Measurements from ENCODE around the gene RNU5B-1.

The RNU5B-1 gene

DNA sequence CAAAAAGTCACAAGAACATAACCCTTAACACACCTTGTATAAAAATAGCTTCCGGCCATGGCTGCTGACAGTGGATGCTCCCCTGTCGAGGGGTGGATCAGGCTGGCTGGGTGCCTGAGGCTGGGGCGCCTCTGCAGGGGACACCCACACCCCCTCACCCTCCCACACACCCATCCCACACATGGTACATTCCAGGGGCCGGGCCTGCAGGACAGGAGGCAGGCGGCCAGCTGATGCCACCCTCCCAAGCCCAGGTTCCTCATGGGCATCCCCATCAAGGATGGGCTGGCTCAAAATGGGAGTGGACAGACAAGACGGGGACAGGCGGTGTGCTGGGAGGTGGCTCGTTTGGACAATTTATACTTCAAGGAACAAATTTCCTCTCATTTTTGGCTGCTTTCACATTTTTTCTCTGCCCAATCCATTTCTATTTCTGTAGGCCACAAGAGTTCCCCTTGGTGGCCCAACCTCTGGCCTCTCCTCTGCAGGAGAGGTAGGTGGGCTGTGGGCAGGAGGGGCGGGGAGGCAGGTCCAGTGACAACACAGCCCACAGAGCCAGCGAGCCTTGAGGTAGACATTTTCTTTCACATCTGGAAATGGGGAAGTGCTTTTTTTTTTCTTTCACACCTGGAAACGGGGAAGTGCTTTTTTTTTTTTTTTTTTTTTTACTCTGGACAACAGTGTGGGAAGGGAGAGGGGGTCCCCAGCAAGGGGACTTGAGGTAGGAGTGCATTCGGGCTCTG lies 23.3 kb downstream of the RNU5B-1 start:
- no peak overlapping the region for H3K4me3 ChIP-seq (ENCODE audit: low read length)
- no peak for DNase-seq (ENCODE audit: low read depth)
- TF ChIP-seq CTCF (conservative IDR thresholded peaks at IDR 0.05; ENCODE audit: low read length) = no peak

DNA sequence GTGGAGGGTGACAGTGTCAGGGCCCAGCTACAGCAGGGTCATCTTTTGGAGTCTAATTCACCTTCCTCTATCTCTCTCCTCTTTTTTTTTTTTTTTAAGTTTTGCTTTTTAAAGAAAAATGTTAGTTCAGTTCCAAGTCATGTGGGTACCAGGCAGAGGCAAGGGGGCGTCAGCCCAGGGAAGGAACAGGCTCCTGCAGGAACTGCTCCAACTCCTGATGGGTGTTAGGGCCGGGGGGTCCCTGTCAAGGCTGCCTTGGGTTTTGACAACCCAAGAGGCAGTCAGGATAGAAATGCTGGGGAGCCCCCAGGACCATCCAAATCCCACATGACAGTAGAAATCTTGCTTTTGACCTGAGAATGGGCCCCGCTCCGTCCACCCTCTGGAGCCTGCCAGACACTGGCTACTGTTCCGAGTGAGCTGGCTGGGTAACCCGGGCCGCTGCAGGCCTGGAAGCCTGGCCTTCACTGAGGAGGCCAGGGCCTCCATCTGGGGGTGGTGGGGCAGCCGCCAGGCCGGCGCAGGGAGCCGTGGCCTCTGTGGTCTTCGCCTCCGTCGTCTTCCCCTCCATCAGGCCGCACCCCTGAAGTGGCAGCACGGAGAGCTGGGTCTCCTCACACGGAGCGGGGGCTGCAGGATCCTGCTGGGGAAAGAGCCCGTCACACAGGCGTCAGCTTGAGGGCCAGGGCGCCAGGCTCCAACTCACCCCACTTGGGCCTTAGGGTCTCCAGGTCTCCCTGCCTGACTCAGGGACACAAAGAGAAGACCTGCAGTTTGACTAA lies 24.2 kb downstream of the RNU5B-1 start:
- TF ChIP-seq CTCF (conservative IDR thresholded peaks at IDR 0.05; ENCODE audit: low read length) = no peak
- DNase-seq (ENCODE audit: low read depth) = no peak
- no peak overlapping the region for H3K4me3 ChIP-seq (ENCODE audit: low read length)

DNA sequence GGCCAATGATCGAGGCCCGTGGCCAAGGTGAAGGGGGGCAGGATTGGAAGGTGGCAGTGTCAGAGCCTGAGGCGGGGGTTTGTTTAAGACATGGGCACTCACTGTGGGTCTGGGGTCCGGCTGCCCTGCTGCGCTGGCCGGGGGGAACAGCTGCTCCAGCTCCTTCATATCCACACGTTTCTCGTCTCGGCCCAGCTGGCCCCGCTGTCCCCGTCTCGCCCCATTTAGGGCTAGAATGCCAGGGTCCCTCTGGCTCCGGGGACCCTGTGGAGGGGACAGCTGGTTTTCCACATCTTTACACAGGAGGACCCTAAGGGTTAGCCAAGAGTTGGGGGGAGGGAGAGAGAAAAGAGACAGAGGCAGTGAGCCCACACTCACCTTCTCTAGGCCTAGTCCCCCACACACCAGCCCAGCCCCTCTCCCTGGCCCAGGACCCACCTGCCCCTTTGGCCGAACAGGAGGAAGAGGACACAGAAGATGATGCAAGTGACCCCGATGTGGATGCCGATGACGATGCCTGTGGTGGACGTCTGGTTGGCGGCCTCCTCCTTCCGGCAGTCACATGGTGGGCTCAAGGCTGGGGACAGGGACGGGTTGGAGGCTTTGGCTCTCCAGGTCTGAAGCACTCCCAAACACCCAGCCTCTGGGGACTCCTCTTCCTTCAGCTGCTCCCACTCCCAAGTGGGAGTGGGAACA lies 25.0 kb downstream of the RNU5B-1 start:
- no peak for DNase-seq (ENCODE audit: low read depth)
- no peak overlapping the region for H3K4me3 ChIP-seq (ENCODE audit: low read length)
- TF ChIP-seq CTCF (conservative IDR thresholded peaks at IDR 0.05; ENCODE audit: low read length) = no peak

GRCh38 chr15:65329984-65330735 lies 25.7 kb downstream of the RNU5B-1 start:
- no peak for TF ChIP-seq CTCF (conservative IDR thresholded peaks at IDR 0.05; ENCODE audit: low read length)
- no peak for DNase-seq (ENCODE audit: low read depth)
- no peak overlapping the region for H3K4me3 ChIP-seq (ENCODE audit: low read length)

DNA sequence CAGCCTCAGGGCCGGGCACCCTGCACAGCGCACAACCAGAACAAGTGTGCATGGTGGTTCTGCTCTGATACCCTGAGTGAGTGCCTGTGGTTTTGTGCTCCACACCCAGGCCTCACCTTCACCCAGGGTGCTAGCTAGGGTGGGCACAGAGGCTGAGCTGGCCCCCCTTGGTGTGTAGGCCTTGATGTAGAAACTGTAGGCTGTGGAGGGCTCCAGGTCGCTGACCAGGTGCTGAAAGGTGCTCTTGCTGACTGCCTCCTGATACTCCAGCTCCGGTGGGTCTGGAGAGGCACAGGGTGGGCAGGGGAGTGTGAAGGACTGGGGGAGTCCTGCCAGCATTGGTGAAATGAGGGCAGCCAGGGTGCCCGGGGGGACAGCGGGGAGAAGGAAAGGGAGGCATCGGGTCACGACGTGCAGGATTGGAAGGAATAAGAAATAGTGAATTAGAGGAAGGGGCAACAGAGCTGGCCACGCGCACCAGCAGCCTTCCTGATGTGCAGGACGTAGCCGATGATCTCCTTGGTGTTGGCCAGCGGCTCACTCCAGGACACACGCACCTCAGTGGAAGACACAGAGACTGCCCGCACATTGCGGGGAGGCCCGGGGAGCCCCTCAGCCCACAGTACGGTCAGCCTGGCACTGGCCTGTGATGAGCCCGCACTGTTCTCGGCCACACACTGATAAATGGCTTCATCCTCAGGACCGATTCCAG lies 26.6 kb downstream of the RNU5B-1 start:
- no peak for DNase-seq (ENCODE audit: low read depth)

More for the DNA sequence above, 26.6 kb downstream of the RNU5B-1 start:
- no peak for TF ChIP-seq CTCF (conservative IDR thresholded peaks at IDR 0.05; ENCODE audit: low read length)
- H3K4me3 ChIP-seq (ENCODE audit: low read length) = no peak overlapping the region

Measured in AG10803 (cell line).